ENCODE data around the gene GRK5.

The GRK5 gene

DNA sequence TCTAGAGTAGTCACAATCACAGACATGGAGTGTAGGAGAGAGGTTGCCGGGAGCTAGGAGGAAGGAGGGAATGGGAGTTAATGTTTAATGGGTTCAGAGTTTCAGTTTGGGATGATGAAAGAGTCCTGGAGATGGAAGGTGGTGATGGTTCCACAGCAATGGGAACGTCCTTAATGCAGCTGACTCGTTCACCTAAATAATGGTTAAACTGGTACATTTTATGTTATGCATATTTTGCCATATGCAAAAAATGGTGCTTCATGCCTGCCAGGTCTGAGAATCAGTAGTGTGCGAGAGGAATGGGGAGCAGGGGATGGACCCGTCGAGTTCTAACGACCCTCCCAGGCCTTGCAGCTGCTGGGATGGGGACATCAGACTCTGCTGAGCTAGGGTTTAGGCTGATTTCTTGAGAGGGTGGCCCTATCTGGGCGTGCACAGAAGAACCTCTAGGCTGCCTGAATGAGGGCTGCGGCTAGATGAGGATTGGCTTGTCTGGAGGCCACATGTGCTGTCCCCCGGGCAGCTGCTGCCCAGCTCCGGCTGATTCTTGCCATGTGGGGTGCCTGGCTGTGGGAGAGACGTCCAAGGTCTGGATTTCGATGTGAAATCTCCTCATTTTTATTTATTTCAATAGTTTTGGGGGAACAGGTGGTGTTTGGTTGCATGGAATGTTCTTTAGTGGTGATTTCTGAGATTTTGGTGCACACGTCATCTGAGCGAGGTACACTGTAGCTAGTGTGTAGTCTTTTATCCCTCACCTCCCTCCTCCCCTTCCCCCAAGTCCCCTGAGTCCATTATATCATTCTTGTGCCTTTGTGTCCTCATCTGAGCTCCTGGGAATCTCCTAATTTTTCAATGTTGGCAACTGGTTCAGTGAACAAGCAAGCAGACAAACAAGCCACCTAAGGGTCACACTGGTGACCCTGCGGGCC lies 116.0 kb downstream of the GRK5 start:
- H3F3A ChIP-seq (ENCODE audit: insufficient read depth) = no peaks in the 10 kb centered on the region
- no peaks in the 10 kb centered on the region for H3K79me2 ChIP-seq (ENCODE audit: insufficient read depth, low read length)
- TF ChIP-seq, protein P1, sequence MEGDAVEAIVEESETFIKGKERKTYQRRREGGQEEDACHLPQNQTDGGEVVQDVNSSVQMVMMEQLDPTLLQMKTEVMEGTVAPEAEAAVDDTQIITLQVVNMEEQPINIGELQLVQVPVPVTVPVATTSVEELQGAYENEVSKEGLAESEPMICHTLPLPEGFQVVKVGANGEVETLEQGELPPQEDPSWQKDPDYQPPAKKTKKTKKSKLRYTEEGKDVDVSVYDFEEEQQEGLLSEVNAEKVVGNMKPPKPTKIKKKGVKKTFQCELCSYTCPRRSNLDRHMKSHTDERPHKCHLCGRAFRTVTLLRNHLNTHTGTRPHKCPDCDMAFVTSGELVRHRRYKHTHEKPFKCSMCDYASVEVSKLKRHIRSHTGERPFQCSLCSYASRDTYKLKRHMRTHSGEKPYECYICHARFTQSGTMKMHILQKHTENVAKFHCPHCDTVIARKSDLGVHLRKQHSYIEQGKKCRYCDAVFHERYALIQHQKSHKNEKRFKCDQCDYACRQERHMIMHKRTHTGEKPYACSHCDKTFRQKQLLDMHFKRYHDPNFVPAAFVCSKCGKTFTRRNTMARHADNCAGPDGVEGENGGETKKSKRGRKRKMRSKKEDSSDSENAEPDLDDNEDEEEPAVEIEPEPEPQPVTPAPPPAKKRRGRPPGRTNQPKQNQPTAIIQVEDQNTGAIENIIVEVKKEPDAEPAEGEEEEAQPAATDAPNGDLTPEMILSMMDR (IDR thresholded peaks at IDR 0.05; ENCODE audit: insufficient read depth, low read length, poor library complexity, severe bottlenecking) = no peak
- no peak for TF ChIP-seq EZH2phosphoT487 (conservative IDR thresholded peaks at IDR 0.05; ENCODE audit: low read length)
- H3K4me3 ChIP-seq (ENCODE audit: insufficient read depth, low read length, poor library complexity, severe bottlenecking) = no peak overlapping the region
- H3K9me2 ChIP-seq (replicated peaks; ENCODE audit: insufficient read depth, low read length) = no peaks in the 10 kb centered on the region
- no peaks in the 10 kb centered on the region for H4K20me1 ChIP-seq (ENCODE audit: low read depth, low read length)
- no peaks in the 10 kb centered on the region for H3K9me3 ChIP-seq (ENCODE audit: insufficient read depth, low read length)
- H3K27me3 ChIP-seq (ENCODE audit: low read length) = no peaks in the 10 kb centered on the region
- H3K4me2 ChIP-seq (ENCODE audit: low read depth, low read length, poor library complexity, severe bottlenecking) = no peak overlapping the region
- no peak overlapping the region for H3K27ac ChIP-seq (ENCODE audit: low read depth, low read length)
- H3K36me3 ChIP-seq (ENCODE audit: low read length) = no peaks in the 10 kb centered on the region
- no peak overlapping the region for H3K9ac ChIP-seq (ENCODE audit: low read length)
- no peak overlapping the region for H2AFZ ChIP-seq (ENCODE audit: low read depth, low read length, severe bottlenecking)

DNA sequence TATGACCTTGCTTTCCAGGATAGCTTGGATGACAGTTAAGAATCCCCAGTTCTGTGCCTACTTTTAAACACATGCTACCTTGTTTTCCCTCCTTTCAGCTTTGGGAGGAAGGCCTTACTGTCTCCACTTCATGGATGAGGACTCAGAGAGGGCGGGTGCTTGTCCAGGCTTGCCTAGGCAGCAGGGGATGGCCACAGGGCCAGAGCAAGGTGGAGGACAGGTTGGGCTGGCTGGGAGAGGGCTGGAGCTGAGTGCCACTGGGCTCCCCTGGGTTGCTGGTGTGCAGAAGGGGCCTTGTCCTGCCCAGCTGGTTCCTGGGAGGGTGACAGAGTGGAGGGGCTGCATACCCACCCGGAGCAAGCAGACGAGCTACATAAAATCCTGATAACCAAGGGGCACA lies 117.8 kb downstream of the GRK5 start:
- Histone ChIP-seq H2AFZ (ENCODE audit: low read depth, low read length, severe bottlenecking) (no peak overlapping the region), H3K9me3 (ENCODE audit: insufficient read depth, low read length) (no peaks in the 10 kb centered on the region), H3K9ac (ENCODE audit: low read length) (no peak overlapping the region), H3K4me2 (ENCODE audit: low read depth, low read length, poor library complexity, severe bottlenecking) (no peak overlapping the region), H3K27ac (ENCODE audit: low read depth, low read length) (no peak overlapping the region), H3K9me2 (replicated peaks; ENCODE audit: insufficient read depth, low read length) (no peaks in the 10 kb centered on the region), H4K20me1 (ENCODE audit: low read depth, low read length) (no peaks in the 10 kb centered on the region), H3K4me3 (ENCODE audit: insufficient read depth, low read length, poor library complexity, severe bottlenecking) (no peak overlapping the region), H3K27me3 (ENCODE audit: low read length) (no peaks in the 10 kb centered on the region), H3K36me3 (ENCODE audit: low read length) (no peaks in the 10 kb centered on the region), H3K79me2 (ENCODE audit: insufficient read depth, low read length) (no peaks in the 10 kb centered on the region), H3F3A (ENCODE audit: insufficient read depth) (no peaks in the 10 kb centered on the region)
- TF ChIP-seq EZH2phosphoT487 (conservative IDR thresholded peaks at IDR 0.05; ENCODE audit: low read length) = no peak
- TF ChIP-seq, protein P1 (IDR thresholded peaks at IDR 0.05; ENCODE audit: insufficient read depth, low read length, poor library complexity, severe bottlenecking) = no peak

- no peak overlapping the region for H3K27ac ChIP-seq (ENCODE audit: low read depth, low read length)
- no peaks in the 10 kb centered on the region for H3K9me3 ChIP-seq (ENCODE audit: insufficient read depth, low read length)
- no peaks in the 10 kb centered on the region for H3F3A ChIP-seq (ENCODE audit: insufficient read depth)
- H3K9me2 ChIP-seq (replicated peaks; ENCODE audit: insufficient read depth, low read length) = no peaks in the 10 kb centered on the region
- no peaks in the 10 kb centered on the region for H3K79me2 ChIP-seq (ENCODE audit: insufficient read depth, low read length)
- H3K36me3 ChIP-seq (ENCODE audit: low read length) = no peaks in the 10 kb centered on the region
- TF ChIP-seq, protein P1 (IDR thresholded peaks at IDR 0.05; ENCODE audit: insufficient read depth, low read length, poor library complexity, severe bottlenecking) = no peak
- TF ChIP-seq EZH2phosphoT487 (conservative IDR thresholded peaks at IDR 0.05; ENCODE audit: low read length) = no peak
- H4K20me1 ChIP-seq (ENCODE audit: low read depth, low read length) = no peaks in the 10 kb centered on the region
- no peak overlapping the region for H3K4me3 ChIP-seq (ENCODE audit: insufficient read depth, low read length, poor library complexity, severe bottlenecking)
- H3K27me3 ChIP-seq (ENCODE audit: low read length) = no peaks in the 10 kb centered on the region
- no peak overlapping the region for H2AFZ ChIP-seq (ENCODE audit: low read depth, low read length, severe bottlenecking)
- no peak overlapping the region for H3K9ac ChIP-seq (ENCODE audit: low read length)
- H3K4me2 ChIP-seq (ENCODE audit: low read depth, low read length, poor library complexity, severe bottlenecking) = no peak overlapping the region
Measured at GRCh38 chr10:119326167-119326566, 118.8 kb downstream of the GRK5 start.
